ENCODE measurements around the gene ANKMY2. TPM values are rescaled to one million over a fixed set of nuclear protein-coding genes. Genes with fewer than 3 reads are reported as not detected.
A peak's percentile ranks its signal among the peaks of the same experiment; 100 is the strongest.

ANKMY2 gene
- total and polyA plus RNA-seq, 2 donors (not counting 1 experiment from before 2014, with no cell fraction given) = 34.3 to 50.4 TPM

DNA sequence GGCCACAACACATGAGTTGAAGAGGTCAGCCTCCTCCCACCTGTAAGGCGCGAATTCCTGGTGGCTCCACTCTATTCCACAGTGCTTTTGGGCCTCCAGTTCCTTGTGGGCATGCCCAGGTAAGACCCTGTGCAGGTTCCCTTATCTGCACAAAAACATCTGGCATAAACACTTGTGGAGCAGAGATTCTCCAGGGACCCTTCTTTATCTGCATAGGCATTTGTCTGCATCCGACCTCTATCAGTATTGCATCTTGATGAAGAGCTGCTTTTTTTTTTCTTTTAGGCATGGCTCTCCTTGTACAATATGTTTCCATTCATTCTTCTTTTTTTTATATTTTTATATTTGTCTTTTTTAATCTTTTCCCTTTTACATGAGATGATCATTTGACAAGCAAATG lies 58.4 kb downstream of the ANKMY2 start:
- Histone ChIP-seq H3K4me1 (ENCODE audit: control insufficient read depth, extremely low read depth, insufficient read depth, low read length) (no peaks in the 10 kb centered on the region), H2AFZ (ENCODE audit: low read length) (no peak overlapping the region), H3K4me3 (replicated peaks in 1 of 4; ENCODE audit: control extremely low read depth in 1 of 4, insufficient read depth in 1 of 4, low read depth in 3 of 4, low read length in 4 of 4) (no peak overlapping the region), H3K27me3 (ENCODE audit: control insufficient read depth, insufficient read depth, low read length) (no peaks in the 10 kb centered on the region), H4K20me1 (ENCODE audit: control insufficient read depth, extremely low read depth, insufficient read depth, low read length) (no peaks in the 10 kb centered on the region), H3K4me2 (ENCODE audit: extremely low read depth, insufficient read depth, low read length) (no peak overlapping the region), H3K36me3 (ENCODE audit: control insufficient read depth, insufficient read depth, low read length) (no peaks in the 10 kb centered on the region), H3K9me3 (ENCODE audit: control insufficient read depth, insufficient read depth, low read depth, low read length) (no peaks in the 10 kb centered on the region), H3K79me2 (ENCODE audit: control insufficient read depth, insufficient read depth, low read length) (no peaks in the 10 kb centered on the region), H3K27ac (ENCODE audit: insufficient read depth, low read length) (no peak overlapping the region), H3K9ac (ENCODE audit: insufficient read depth, low read length) (no peak overlapping the region)
- TF ChIP-seq, protein P1, sequence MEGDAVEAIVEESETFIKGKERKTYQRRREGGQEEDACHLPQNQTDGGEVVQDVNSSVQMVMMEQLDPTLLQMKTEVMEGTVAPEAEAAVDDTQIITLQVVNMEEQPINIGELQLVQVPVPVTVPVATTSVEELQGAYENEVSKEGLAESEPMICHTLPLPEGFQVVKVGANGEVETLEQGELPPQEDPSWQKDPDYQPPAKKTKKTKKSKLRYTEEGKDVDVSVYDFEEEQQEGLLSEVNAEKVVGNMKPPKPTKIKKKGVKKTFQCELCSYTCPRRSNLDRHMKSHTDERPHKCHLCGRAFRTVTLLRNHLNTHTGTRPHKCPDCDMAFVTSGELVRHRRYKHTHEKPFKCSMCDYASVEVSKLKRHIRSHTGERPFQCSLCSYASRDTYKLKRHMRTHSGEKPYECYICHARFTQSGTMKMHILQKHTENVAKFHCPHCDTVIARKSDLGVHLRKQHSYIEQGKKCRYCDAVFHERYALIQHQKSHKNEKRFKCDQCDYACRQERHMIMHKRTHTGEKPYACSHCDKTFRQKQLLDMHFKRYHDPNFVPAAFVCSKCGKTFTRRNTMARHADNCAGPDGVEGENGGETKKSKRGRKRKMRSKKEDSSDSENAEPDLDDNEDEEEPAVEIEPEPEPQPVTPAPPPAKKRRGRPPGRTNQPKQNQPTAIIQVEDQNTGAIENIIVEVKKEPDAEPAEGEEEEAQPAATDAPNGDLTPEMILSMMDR (conservative IDR thresholded peaks at IDR 0.05 in 1 of 2, IDR thresholded peaks at IDR 0.05 in 1 of 2; ENCODE audit: low read depth in 1 of 2, low read length in 2 of 2) = no peak
- TF ChIP-seq EZH2 (IDR thresholded peaks at IDR 0.05; ENCODE audit: low read length, missing control alignments) = no peak
- DNase-seq (ENCODE audit: low read depth in 2 of 2) = no peak

DNA sequence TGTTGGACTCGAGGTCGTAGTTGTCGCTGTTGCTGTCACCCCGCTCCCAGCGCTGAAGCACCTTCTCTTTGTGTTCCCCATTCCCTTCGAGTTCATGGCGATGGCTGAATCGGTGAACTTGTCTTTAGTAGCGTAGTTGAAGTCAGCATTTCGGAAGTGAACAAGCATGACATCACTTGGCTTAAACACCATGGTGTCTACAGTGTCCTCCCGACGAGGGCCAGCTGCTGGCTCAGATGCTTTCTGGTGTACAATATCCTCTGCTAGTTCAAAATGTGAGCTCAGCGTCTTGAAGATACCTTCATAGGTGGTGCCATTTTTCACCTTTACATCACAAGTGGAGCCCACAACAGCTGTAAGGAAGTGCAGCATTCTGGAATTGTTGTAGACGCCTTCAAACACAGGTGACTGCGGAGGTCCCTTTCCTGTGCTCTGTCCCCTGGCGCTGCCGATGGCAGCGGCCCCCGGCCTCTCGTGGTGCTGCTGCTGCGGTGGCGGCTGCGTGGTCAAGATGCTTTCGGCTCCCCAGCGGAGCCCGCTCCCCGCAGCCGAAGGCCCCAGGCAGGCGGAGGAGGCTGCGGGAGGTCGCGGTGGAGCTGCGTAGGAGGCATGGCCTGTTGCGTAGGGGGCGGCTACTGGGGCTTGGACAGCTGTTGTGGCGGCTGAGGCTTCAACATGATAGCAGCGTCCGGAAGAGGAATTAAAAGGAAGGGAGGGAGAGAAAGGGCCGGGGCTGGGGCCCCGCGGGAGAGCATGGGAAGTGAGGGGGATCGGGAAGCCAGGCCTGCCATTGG lies 59.3 kb downstream of the ANKMY2 start:
- Histone ChIP-seq H3K79me2 (ENCODE audit: control insufficient read depth, insufficient read depth, low read length) (no peaks in the 10 kb centered on the region), H3K36me3 (ENCODE audit: control insufficient read depth, insufficient read depth, low read length) (no peaks in the 10 kb centered on the region), H3K27ac (ENCODE audit: insufficient read depth, low read length) (no peak overlapping the region), H3K9me3 (ENCODE audit: control insufficient read depth, insufficient read depth, low read depth, low read length) (no peaks in the 10 kb centered on the region), H2AFZ (ENCODE audit: low read length) (no peak overlapping the region), H3K27me3 (ENCODE audit: control insufficient read depth, insufficient read depth, low read length) (no peaks in the 10 kb centered on the region), H3K4me1 (ENCODE audit: control insufficient read depth, extremely low read depth, insufficient read depth, low read length) (no peaks in the 10 kb centered on the region), H3K4me2 (ENCODE audit: extremely low read depth, insufficient read depth, low read length) (no peak overlapping the region), H4K20me1 (ENCODE audit: control insufficient read depth, extremely low read depth, insufficient read depth, low read length) (no peaks in the 10 kb centered on the region), H3K4me3 (replicated peaks in 1 of 4; ENCODE audit: control extremely low read depth in 1 of 4, insufficient read depth in 1 of 4, low read depth in 3 of 4, low read length in 4 of 4) (no peak overlapping the region), H3K9ac (ENCODE audit: insufficient read depth, low read length) (no peak overlapping the region)
- no peak for TF ChIP-seq EZH2 (IDR thresholded peaks at IDR 0.05; ENCODE audit: low read length, missing control alignments)
- TF ChIP-seq, protein P1 (conservative IDR thresholded peaks at IDR 0.05 in 1 of 2, IDR thresholded peaks at IDR 0.05 in 1 of 2; ENCODE audit: low read depth in 1 of 2, low read length in 2 of 2) = no peak
- DNase-seq (ENCODE audit: low read depth in 2 of 2) = peak in 1 of 2 donors; percentile 13

DNA sequence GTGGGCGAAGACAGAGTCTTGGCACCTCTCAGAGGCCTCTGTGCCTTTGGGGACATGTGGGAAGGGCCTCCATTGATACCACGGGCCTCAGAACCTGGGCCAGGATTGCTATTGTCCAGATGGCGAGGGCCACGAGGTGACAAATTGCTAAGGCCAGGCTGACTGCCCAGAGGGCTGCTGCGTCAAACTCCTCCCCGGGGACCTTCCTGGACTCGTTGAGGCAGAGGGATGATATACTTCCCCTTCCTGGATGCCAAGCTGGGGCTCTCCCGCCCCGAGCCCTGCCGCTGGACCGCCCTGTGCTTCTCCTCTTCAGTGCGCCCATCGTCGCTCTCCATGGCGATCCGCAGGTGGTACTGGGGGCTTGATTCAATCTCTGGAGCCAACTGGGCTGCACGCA lies 60.0 kb downstream of the ANKMY2 start:
- Histone ChIP-seq H3K4me3 (replicated peaks in 1 of 4; ENCODE audit: control extremely low read depth in 1 of 4, insufficient read depth in 1 of 4, low read depth in 3 of 4, low read length in 4 of 4) (no peak overlapping the region), H3K36me3 (ENCODE audit: control insufficient read depth, insufficient read depth, low read length) (no peaks in the 10 kb centered on the region), H2AFZ (ENCODE audit: low read length) (no peak overlapping the region), H3K27me3 (ENCODE audit: control insufficient read depth, insufficient read depth, low read length) (no peaks in the 10 kb centered on the region), H3K27ac (ENCODE audit: insufficient read depth, low read length) (no peak overlapping the region), H3K9me3 (ENCODE audit: control insufficient read depth, insufficient read depth, low read depth, low read length) (no peaks in the 10 kb centered on the region), H3K4me2 (ENCODE audit: extremely low read depth, insufficient read depth, low read length) (no peak overlapping the region), H3K9ac (ENCODE audit: insufficient read depth, low read length) (no peak overlapping the region), H3K79me2 (ENCODE audit: control insufficient read depth, insufficient read depth, low read length) (no peaks in the 10 kb centered on the region), H4K20me1 (ENCODE audit: control insufficient read depth, extremely low read depth, insufficient read depth, low read length) (no peaks in the 10 kb centered on the region), H3K4me1 (ENCODE audit: control insufficient read depth, extremely low read depth, insufficient read depth, low read length) (no peaks in the 10 kb centered on the region)
- DNase-seq (ENCODE audit: low read depth in 2 of 2) = no peak
- TF ChIP-seq EZH2 (IDR thresholded peaks at IDR 0.05; ENCODE audit: low read length, missing control alignments) = no peak
- TF ChIP-seq, protein P1 (conservative IDR thresholded peaks at IDR 0.05 in 1 of 2, IDR thresholded peaks at IDR 0.05 in 1 of 2; ENCODE audit: low read depth in 1 of 2, low read length in 2 of 2) = no peak
